ENCODE measurements around the gene SHISAL1. TPM values are rescaled to one million over a fixed set of nuclear protein-coding genes. Genes with fewer than 3 reads are reported as not detected.

Gene SHISAL1
- total RNA-seq, 1 experiment from 2014 or later, result 2.9 TPM

GRCh38 chr22:44219101-44219870, 93.5 kb downstream of the SHISAL1 start:
- H3K14ac ChIP-seq (ENCODE audit: insufficient read depth, low read length), result no peak overlapping the region
- no peak overlapping the region for H2BK5ac ChIP-seq (ENCODE audit: insufficient read length, low read length)
- H4K20me1 ChIP-seq (ENCODE audit: control insufficient read depth, insufficient read depth, insufficient read length), result no peaks in the 10 kb centered on the region
- H3K23ac ChIP-seq (ENCODE audit: insufficient read length, low read depth, low read length), result no peak overlapping the region
- Mint-ChIP-seq H3K27ac (no peak overlapping the region), H3K36me3 (ENCODE audit: insufficient read depth in 1 of 3, low read depth in 3 of 3) (peaks cover 0 to 9% (median 0%) of the 10 kb centered on the region in 3 experiments; a peak in 2 of 7 replicates), H3K4me1 (no peaks in the 10 kb centered on the region), H3K4me3 (no peak overlapping the region), H3K27me3 (ENCODE audit: low read depth) (peaks cover 9% of the 10 kb centered on the region), H3K9me3 (peaks cover 8 to 12% of the 10 kb centered on the region in 2 experiments; a peak in 4 of 5 replicates)
- no peaks in the 10 kb centered on the region for H3K9me3 ChIP-seq (ENCODE audit: control insufficient read depth, low read depth, low read length)
- no peak overlapping the region for H3K27ac ChIP-seq (ENCODE audit: insufficient read length, low read depth, low read length)
- H4K91ac ChIP-seq (ENCODE audit: insufficient read length, low read depth, low read length), result no peak overlapping the region
- H3T11ph ChIP-seq (ENCODE audit: low read length), result no peak overlapping the region
- no peaks in the 10 kb centered on the region for H3K23me2 ChIP-seq (ENCODE audit: insufficient read length, low read depth, low read length, poor library complexity, severe bottlenecking)
- H3K79me2 ChIP-seq (ENCODE audit: insufficient read depth, low read length), result no peaks in the 10 kb centered on the region
- H3K4me2 ChIP-seq (ENCODE audit: insufficient read depth, insufficient read length, low read length), result no peak overlapping the region
- H2AFZ ChIP-seq (ENCODE audit: low read length), result no peak overlapping the region
- H3K56ac ChIP-seq (ENCODE audit: insufficient read length, low read depth, low read length), result no peak overlapping the region
- H2BK120ac ChIP-seq (ENCODE audit: low read depth, low read length, poor library complexity, severe bottlenecking), result no peak overlapping the region
- H3K79me1 ChIP-seq (ENCODE audit: insufficient read depth, low read depth, low read length, poor library complexity, severe bottlenecking), result no peaks in the 10 kb centered on the region
- H3K27me3 ChIP-seq (ENCODE audit: insufficient read depth, low read length), result no peaks in the 10 kb centered on the region
- no peak overlapping the region for H3K9ac ChIP-seq (ENCODE audit: extremely low read depth, insufficient read length, low read length)
- H3K4ac ChIP-seq (ENCODE audit: low read depth, low read length), result no peak overlapping the region
- DNase-seq, result no peak
- H3K4me1 ChIP-seq (ENCODE audit: insufficient read depth, low read length), result no peaks in the 10 kb centered on the region
- TF ChIP-seq CTCF (conservative IDR thresholded peaks at IDR 0.05), result no peak
- H2AK5ac ChIP-seq (ENCODE audit: insufficient read length, low read length), result no peak overlapping the region
- no peak overlapping the region for H2BK15ac ChIP-seq (ENCODE audit: low read depth, low read length)
- H4K8ac ChIP-seq (replicated peaks; ENCODE audit: insufficient read length, low read depth, low read length), result no peak overlapping the region
- H2BK12ac ChIP-seq (ENCODE audit: insufficient read length, low read depth, low read length), result no peak overlapping the region
- no CpG with 5 or more reads among the region's 21 CpGs for WGBS (ENCODE audit: extremely low coverage, insufficient read length, low lambda C conversion rate)
- no peak overlapping the region for H3K18ac ChIP-seq (ENCODE audit: insufficient read length, low read depth, low read length)
- H4K5ac ChIP-seq (ENCODE audit: insufficient read length, low read depth, low read length), result no peak overlapping the region
- no peak overlapping the region for H2BK20ac ChIP-seq (ENCODE audit: low read depth, low read length, poor library complexity, severe bottlenecking)
